HCT116 (cell line): ENCODE results near the gene TUT7. TPM values are rescaled to one million over a fixed set of nuclear protein-coding genes. Genes with fewer than 3 reads are reported as not detected.

Source experiments
- ATAC-seq: fragments of 200-7000 bp; cut with Tn5 transposase; 2 replicates; pipeline ENCODE4 v1.9.1; 2020; ENCODE audit warnings: mild to moderate bottlenecking, moderate library complexity
- BruUV-seq: library from RNA; stranded (reverse); fragments of 400-500 nt; replicated peaks from 2 replicates; lab custom pipeline; 2021; lab: Mats Ljungman, UMichigan
- CTCF ChIA-PET: fragments of 300-600 bp; sonication (Branson Sonifier 250); formaldehyde crosslinking; loops from one replicate; lab custom pipeline; 2021; ENCODE audit warnings: antibody characterized with exemption; lab: Charles Lee
- POLR2A ChIA-PET: fragments of 300-600, 350-600 bp; sonication (Branson Sonifier 250); formaldehyde crosslinking; loops from one replicate; lab custom pipeline; 2021; ENCODE audit warnings: antibody characterized with exemption; lab: Charles Lee
- RAD21 ChIA-PET, 2 experiments: fragments of 300-600 bp; sonication (Branson Sonifier 250); formaldehyde crosslinking; loops; one replicate each; lab custom pipeline; 2023; ENCODE audit warnings: low total read pairs in 2 of 2; ENCODE audit not compliant: uncharacterized antibody in 2 of 2, unreplicated experiment in 2 of 2, low non-redundant PET in 1 of 2; lab: Charles Lee
- DNase-seq: peaks from one replicate; pipeline ENCODE4 v3.0.0-alpha.2; 2010; ENCODE audit warnings: low read depth, low spot score
- H2AFZ ChIP-seq: fragments of 200-600 bp; shearing (Covaris generic), sonication (generic); 2 replicates; pipeline ENCODE4 v1.6.1; 2017; ENCODE audit warnings: low read depth, mixed run types, mixed read lengths, antibody characterized with exemption, low read length; ENCODE audit not compliant: poor library complexity, severe bottlenecking
- H3K27ac ChIP-seq: 2 replicates; pipeline ENCODE4 v1.5.1; 2012; ENCODE audit warnings: low read depth, low read length
- H3K27me3 ChIP-seq: fragments of 200-600 bp; sonication (generic); 2 replicates; pipeline ENCODE4 v1.6.1; 2016; ENCODE audit warnings: mixed run types, low read length, mixed read lengths; ENCODE audit not compliant: insufficient read depth
- H3K36me3 ChIP-seq, 2 experiments: fragments of 200-500 bp in 1 of 2; fragments of 200-600 bp in 1 of 2; sonication (Bioruptor generic) in 1 of 2; sonication (generic) in 1 of 2; 2 replicates each; pipeline versions ENCODE4 v1.5.1 to v1.6.1; 2014 to 2016; ENCODE audit warnings: low read length in 2 of 2, inconsistent platforms in 1 of 2, mixed read lengths in 1 of 2, mixed run types in 1 of 2; ENCODE audit not compliant: insufficient read depth in 2 of 2, control insufficient read depth in 1 of 2
- H3K4me1 ChIP-seq, 2 experiments: fragments of 200-600 bp in 1 of 2; sonication (generic) in 1 of 2; 2 replicates each; pipeline versions ENCODE4 v1.5.1 to v1.6.1; 2012 to 2017; ENCODE audit warnings: low read length in 2 of 2, inconsistent platforms in 1 of 2, mild to moderate bottlenecking in 1 of 2, mixed read lengths in 1 of 2, mixed run types in 1 of 2, moderate library complexity in 1 of 2; ENCODE audit not compliant: insufficient read depth in 2 of 2, control insufficient read depth in 1 of 2
- H3K4me2 ChIP-seq: fragments of 200-600 bp; sonication (generic); 2 replicates; pipeline ENCODE4 v1.6.1; 2017; ENCODE audit warnings: mixed run types, low read length, mixed read lengths
- H3K4me3 ChIP-seq, 2 experiments: fragments of 200-600 bp in 1 of 2; sonication (generic) in 1 of 2; replicated peaks in 1 of 2; 2 replicates each; pipeline ENCODE4 v1.5.1; 2011 to 2016; ENCODE audit warnings: low read length in 2 of 2, control low read depth in 1 of 2, low read depth in 1 of 2, mild to moderate bottlenecking in 1 of 2, mixed read lengths in 1 of 2, mixed run types in 1 of 2
- H3K79me2 ChIP-seq: fragments of 200-600 bp; sonication (generic); 2 replicates; pipeline ENCODE4 v1.6.1; 2017; ENCODE audit warnings: mild to moderate bottlenecking, mixed run types, low read length, moderate library complexity, mixed read lengths; ENCODE audit not compliant: insufficient read depth
- H3K9ac ChIP-seq: fragments of 200-600 bp; sonication (generic); 2 replicates; pipeline ENCODE4 v1.6.1; 2016; ENCODE audit warnings: low read length, mixed read lengths
- H3K9me2 ChIP-seq: fragments of 200-600 bp; sonication (generic), shearing (Covaris generic); 2 replicates; pipeline ENCODE4 v1.6.1; 2017; ENCODE audit warnings: mixed run types, mild to moderate bottlenecking, moderate library complexity; ENCODE audit not compliant: insufficient read depth
- H3K9me3 ChIP-seq, 2 experiments: fragments of 200-500 bp in 1 of 2; fragments of 200-600 bp in 1 of 2; sonication (Bioruptor generic) in 1 of 2; sonication (generic) in 1 of 2; 2 replicates each; pipeline ENCODE4 v1.6.1; 2014 to 2017; ENCODE audit warnings: low read length in 2 of 2, mixed read lengths in 2 of 2, inconsistent platforms in 1 of 2, low read depth in 1 of 2, mild to moderate bottlenecking in 1 of 2, mixed run types in 1 of 2, moderate library complexity in 1 of 2; ENCODE audit not compliant: control insufficient read depth in 1 of 2, insufficient read depth in 1 of 2
- H4K20me1 ChIP-seq: fragments of 200-600 bp; sonication (generic), shearing (Covaris generic); 2 replicates; pipeline ENCODE4 v1.6.1; 2017; ENCODE audit warnings: mixed run types, mild to moderate bottlenecking, moderate library complexity; ENCODE audit not compliant: insufficient read depth
- CBX3 ChIP-seq: IDR thresholded peaks from 2 replicates; pipeline ENCODE4 v1.6.1; 2012; ENCODE audit warnings: low read depth
- CEBPB ChIP-seq: IDR thresholded peaks from 2 replicates; pipeline ENCODE4 v1.6.1; 2012; ENCODE audit warnings: low read depth
- EGR1 ChIP-seq: IDR thresholded peaks from 2 replicates; pipeline ENCODE4 v1.6.1; 2012; ENCODE audit warnings: low read depth
- ELF1 ChIP-seq: IDR thresholded peaks from 2 replicates; pipeline ENCODE4 v1.6.1; 2012; ENCODE audit warnings: low read depth, borderline replicate concordance
- EZH2phosphoT487 ChIP-seq: fragments of 200-600 bp; IDR thresholded peaks from 2 replicates; pipeline ENCODE4 v1.6.1; 2018; ENCODE audit warnings: antibody characterized with exemption, borderline replicate concordance
- FOSL1 ChIP-seq: IDR thresholded peaks from 2 replicates; pipeline ENCODE4 v1.6.1; 2012; ENCODE audit warnings: low read depth
- JUND ChIP-seq: IDR thresholded peaks from 2 replicates; pipeline ENCODE4 v1.6.1; 2012
- POLR2AphosphoS5 ChIP-seq: IDR thresholded peaks from 2 replicates; pipeline ENCODE4 v1.6.1; 2011; ENCODE audit warnings: mild to moderate bottlenecking, low read depth, low read length, moderate library complexity
- RAD21 ChIP-seq: IDR thresholded peaks from 2 replicates; pipeline ENCODE4 v1.6.1; 2012; ENCODE audit warnings: low read depth, mild to moderate bottlenecking
- SIN3A ChIP-seq: IDR thresholded peaks from 2 replicates; pipeline ENCODE4 v1.6.1; 2012; ENCODE audit warnings: low read depth
- ZNF274 ChIP-seq: fragments of 200-500 bp; sonication (Bioruptor generic); IDR thresholded peaks from 2 replicates; pipeline ENCODE4 v1.6.1; 2014; ENCODE audit warnings: mild to moderate bottlenecking, low read depth, low read length, inconsistent platforms
- intact Hi-C: fragments of 100-400 bp; cut with micrococcal nuclease; formaldehyde crosslinking; loops from 2 replicates; pipeline ENCODE4 v1.10.0; 2022
- total RNA-seq: library from RNA; stranded (reverse); gene quantifications from one replicate; pipeline ENCODE4 v1.2.1, GENCODE V29; 2021; ENCODE audit not compliant: unreplicated experiment
- TF ChIP-seq, protein P1 (sequence below): IDR thresholded peaks from 2 replicates; pipeline ENCODE4 v1.6.1; 2012
- TF ChIP-seq, protein P2 (sequence below), 3 experiments: fragments of 200-600 bp in 1 of 3; sonication (generic) in 1 of 3; IDR thresholded peaks in 2 of 3; conservative IDR thresholded peaks in 1 of 3; 2 replicates each; pipeline ENCODE4 v1.5.1; 2012 to 2017; ENCODE audit warnings: low read depth in 2 of 3, low read length in 2 of 3, antibody characterized with exemption in 1 of 3, borderline replicate concordance in 1 of 3, control low read depth in 1 of 3, mild to moderate bottlenecking in 1 of 3, mixed read lengths in 1 of 3, mixed run types in 1 of 3, moderate library complexity in 1 of 3; ENCODE audit not compliant: insufficient read depth in 1 of 3

The TUT7 gene
- total RNA-seq, 1 experiment from 2014 or later: 23.1 TPM

DNA sequence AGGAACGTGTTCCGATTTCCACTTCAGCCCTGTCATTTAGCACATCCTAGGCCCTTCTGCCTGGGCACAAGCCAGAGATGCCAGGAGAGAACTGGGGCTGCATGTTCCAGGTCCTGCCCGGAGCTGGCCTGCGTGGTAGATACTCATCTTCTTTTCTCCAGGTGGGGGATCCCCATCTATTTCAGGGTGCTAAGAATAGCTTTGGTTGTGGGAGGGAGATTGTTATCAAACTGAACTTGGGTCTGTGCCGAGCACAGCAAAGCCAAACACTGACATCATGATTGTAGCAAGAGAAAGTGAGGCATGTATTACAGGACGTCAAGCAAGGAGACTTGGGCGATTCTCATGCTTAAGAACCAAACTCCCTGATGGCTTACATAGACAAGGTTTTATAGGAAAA, 113.0 kb downstream of the TUT7 start:
- no peaks in the 10 kb centered on the region for H3K9me3 ChIP-seq
- no peaks in the 10 kb centered on the region for H3K36me3 ChIP-seq
- H3K4me1 ChIP-seq: no peaks in the 10 kb centered on the region
- H3K9ac ChIP-seq: no peak overlapping the region
- POLR2A ChIA-PET: no interaction called here
- H3K4me2 ChIP-seq: no peak overlapping the region
- H3K79me2 ChIP-seq: no peaks in the 10 kb centered on the region
- no peaks in the 10 kb centered on the region for H3K27me3 ChIP-seq
- BruUV-seq: no TSS peak
- RAD21 ChIA-PET: no interaction called here
- DNase-seq: no peak
- H3K4me3 ChIP-seq: no peak overlapping the region
- no peak overlapping the region for H2AFZ ChIP-seq
- no peaks in the 10 kb centered on the region for H3K9me2 ChIP-seq
- CTCF ChIA-PET: interaction anchor here (1.9 kb wide), 1 partner anchor 39 kb away, joined by 8 read pairs; no protein-coding TSS in a partner anchor
- intact Hi-C loops: no loop called here
- H4K20me1 ChIP-seq: no peaks in the 10 kb centered on the region
- no peak overlapping the region for H3K27ac ChIP-seq
- no peak for ATAC-seq
- TF ChIP-seq EZH2phosphoT487 (no peak), SIN3A (no peak), CEBPB (no peak), FOSL1 (no peak), JUND (no peak), RAD21 (no peak), POLR2AphosphoS5 (no peak), EGR1 (no peak)
- TF ChIP-seq, protein P1, sequence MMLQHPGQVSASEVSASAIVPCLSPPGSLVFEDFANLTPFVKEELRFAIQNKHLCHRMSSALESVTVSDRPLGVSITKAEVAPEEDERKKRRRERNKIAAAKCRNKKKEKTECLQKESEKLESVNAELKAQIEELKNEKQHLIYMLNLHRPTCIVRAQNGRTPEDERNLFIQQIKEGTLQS: no peak

DNA sequence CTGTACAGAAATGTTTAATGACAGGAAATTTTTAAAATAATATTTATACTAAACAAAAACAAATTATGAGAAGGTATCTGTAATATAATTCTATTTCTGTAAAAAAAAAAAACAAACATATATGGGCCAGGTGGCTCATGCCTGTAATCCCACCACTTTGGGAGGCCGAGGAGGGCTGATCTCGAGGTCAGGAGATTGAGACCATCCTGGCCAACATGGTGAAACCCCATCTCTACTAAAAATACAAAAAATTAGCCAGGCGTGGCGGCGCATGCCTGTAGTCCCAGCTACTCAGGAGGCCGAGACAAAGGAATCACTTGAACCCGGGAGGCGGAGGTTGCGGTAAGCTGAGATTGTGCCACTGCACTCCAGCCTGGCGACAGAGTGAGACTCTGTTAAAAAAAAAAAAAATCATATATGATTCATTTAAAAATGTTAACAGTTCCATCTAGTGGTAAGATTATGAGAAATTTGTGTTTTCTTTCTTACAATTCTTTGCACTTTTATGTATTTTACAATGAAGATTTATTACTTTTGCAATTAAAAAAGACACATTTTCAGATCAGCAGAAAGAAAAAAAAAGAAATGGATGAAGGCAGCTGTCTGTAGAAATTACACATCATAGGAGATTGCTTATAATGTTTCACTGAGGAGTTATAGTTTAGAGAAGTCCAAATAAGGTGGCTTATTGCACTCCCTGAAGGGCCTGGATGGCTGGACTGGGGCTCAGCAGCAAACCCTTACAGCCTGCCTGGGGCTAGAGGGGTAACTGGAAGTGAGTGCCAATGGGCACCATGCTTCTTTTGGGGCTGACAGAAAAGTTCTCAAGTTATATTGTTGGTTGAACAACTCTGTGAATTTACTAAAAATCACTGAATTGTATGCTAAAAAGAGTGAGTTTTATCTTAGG, 115.1 kb downstream of the TUT7 start:
- no peaks in the 10 kb centered on the region for H3K27me3 ChIP-seq
- no peak overlapping the region for H3K4me2 ChIP-seq
- BruUV-seq: no TSS peak
- H3K9me3 ChIP-seq: no peaks in the 10 kb centered on the region
- ATAC-seq: 0 out of 2 replicates have a peak, but pooled peaks have one; percentile 44
- H2AFZ ChIP-seq: no peak overlapping the region
- ChIA-PET CTCF (interaction anchor here (0.6 to 1.9 kb wide), 5 partner anchors 37 to 196 kb away, joined by 3 to 8 read pairs (median 3); no protein-coding TSS in a partner anchor), RAD21 (interaction anchor here in 1 of 2 experiments (0.7 kb wide), 1 partner anchor 243 kb away, joined by 3 read pairs; no protein-coding TSS in a partner anchor), POLR2A (no interaction called here)
- H3K9ac ChIP-seq: no peak overlapping the region
- no peak overlapping the region for H3K4me3 ChIP-seq
- peak; percentile 51 for TF ChIP-seq RAD21
- no peak for TF ChIP-seq ELF1
- TF ChIP-seq CBX3: no peak
- TF ChIP-seq CEBPB: no peak
- TF ChIP-seq, protein P2, sequence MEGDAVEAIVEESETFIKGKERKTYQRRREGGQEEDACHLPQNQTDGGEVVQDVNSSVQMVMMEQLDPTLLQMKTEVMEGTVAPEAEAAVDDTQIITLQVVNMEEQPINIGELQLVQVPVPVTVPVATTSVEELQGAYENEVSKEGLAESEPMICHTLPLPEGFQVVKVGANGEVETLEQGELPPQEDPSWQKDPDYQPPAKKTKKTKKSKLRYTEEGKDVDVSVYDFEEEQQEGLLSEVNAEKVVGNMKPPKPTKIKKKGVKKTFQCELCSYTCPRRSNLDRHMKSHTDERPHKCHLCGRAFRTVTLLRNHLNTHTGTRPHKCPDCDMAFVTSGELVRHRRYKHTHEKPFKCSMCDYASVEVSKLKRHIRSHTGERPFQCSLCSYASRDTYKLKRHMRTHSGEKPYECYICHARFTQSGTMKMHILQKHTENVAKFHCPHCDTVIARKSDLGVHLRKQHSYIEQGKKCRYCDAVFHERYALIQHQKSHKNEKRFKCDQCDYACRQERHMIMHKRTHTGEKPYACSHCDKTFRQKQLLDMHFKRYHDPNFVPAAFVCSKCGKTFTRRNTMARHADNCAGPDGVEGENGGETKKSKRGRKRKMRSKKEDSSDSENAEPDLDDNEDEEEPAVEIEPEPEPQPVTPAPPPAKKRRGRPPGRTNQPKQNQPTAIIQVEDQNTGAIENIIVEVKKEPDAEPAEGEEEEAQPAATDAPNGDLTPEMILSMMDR (IDR thresholded peaks at IDR 0.05 in 2 of 3, conservative IDR thresholded peaks at IDR 0.05 in 1 of 3; ENCODE audit: borderline replicate concordance in 1 of 3, insufficient read depth in 1 of 3, low read depth in 2 of 3, low read length in 2 of 3): peak in 2 of 3 experiments; percentile 13 to 35; a peak in 1 of 6 replicates
- TF ChIP-seq ZNF274: no peak
- TF ChIP-seq, all 23 proteins: peak for 2
- H3K79me2 ChIP-seq: no peaks in the 10 kb centered on the region
- H3K4me1 ChIP-seq: no peaks in the 10 kb centered on the region
- intact Hi-C loops: loop anchor here (1.0 kb wide), 1 partner anchor 204 kb away; no protein-coding TSS in a partner anchor
- no peaks in the 10 kb centered on the region for H3K36me3 ChIP-seq
- no peaks in the 10 kb centered on the region for H4K20me1 ChIP-seq
- no peak for DNase-seq
- no peaks in the 10 kb centered on the region for H3K9me2 ChIP-seq
- H3K27ac ChIP-seq: no peak overlapping the region
